ENCODE results near the gene CHRNA4.

DNA sequence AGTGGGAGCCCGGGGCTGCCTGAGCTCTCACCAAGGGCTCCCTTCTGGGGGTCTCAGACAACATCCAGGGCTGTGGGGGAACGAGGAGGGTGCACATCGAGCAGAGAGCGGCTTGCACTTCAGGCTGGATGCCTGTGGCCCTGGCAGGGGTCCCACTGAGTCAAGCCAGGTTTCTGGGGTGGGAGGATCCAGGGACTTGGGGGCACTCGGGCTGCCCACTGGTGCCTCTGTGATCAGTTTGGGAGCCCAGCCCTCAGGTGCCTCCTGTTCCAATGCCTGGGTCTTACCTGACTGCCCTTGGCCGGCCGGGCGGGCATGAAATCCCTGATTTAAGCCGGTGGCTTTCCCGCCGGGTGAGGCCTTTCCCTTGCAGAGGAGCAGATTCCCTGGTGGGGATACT lies 67.7 kb downstream of the CHRNA4 start:
- no peak for TF ChIP-seq ZNF274 (IDR thresholded peaks at IDR 0.05; ENCODE audit: low read depth, low read length)
- no peak for TF ChIP-seq YY1 (IDR thresholded peaks at IDR 0.05; ENCODE audit: insufficient read depth, insufficient read length)

Measured in NT2/D1 (cell line).